GM12801 (cell line): ENCODE results near the gene GCH1.

Experiments used
- TF ChIP-seq, protein P1 (sequence below): IDR thresholded peaks from one replicate; pipeline ENCODE4 v1.5.1; 2011; ENCODE audit warnings: control low read depth; ENCODE audit not compliant: insufficient read length; ENCODE audit errors: extremely low read depth

GCH1 gene

DNA sequence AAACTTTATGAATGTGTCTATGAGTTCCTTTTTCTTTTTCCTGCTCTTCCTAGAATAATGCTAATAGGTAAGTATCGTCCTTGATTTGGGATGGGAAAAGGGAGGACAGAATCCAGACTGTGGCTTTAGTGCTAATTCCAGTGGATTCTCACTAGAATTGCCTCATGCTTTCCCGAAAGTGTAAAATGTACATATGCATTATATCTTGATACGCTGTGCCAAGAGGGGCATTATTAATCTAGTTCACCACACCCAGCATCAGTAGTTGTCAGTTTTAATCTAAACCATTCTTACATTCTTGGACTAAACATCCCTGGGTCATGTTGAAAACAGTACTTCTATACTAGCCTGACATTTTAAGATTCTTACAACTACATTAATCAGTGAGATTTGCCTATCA lies 49.3 kb downstream of the GCH1 start:
- TF ChIP-seq, protein P1, sequence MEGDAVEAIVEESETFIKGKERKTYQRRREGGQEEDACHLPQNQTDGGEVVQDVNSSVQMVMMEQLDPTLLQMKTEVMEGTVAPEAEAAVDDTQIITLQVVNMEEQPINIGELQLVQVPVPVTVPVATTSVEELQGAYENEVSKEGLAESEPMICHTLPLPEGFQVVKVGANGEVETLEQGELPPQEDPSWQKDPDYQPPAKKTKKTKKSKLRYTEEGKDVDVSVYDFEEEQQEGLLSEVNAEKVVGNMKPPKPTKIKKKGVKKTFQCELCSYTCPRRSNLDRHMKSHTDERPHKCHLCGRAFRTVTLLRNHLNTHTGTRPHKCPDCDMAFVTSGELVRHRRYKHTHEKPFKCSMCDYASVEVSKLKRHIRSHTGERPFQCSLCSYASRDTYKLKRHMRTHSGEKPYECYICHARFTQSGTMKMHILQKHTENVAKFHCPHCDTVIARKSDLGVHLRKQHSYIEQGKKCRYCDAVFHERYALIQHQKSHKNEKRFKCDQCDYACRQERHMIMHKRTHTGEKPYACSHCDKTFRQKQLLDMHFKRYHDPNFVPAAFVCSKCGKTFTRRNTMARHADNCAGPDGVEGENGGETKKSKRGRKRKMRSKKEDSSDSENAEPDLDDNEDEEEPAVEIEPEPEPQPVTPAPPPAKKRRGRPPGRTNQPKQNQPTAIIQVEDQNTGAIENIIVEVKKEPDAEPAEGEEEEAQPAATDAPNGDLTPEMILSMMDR, result no peak

- TF ChIP-seq, protein P1, result no peak
Observed at GRCh38 chr14:54852215-54852614, 50.4 kb downstream of the GCH1 start.

DNA sequence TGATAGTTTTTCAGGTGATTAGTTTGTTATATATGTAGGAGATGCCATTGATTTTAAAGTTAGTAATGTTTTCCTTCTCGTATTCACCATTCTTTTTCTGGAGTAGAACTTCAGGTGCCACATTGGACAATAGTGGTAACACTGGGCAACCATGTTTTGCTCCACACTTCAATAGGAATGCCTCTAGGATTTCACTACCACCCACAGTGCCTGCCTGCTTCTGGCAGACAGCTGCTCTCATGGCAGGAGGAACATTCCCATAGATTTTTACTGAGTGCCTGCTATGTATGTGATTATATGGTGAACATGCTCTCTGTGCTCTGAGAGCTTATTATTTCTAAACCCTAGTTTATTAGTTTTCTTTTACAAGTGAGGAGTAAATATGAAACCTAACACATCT lies 53.7 kb downstream of the GCH1 start:
- TF ChIP-seq, protein P1, result no peak

GRCh38 chr14:54845641-54846040 lies 57.0 kb downstream of the GCH1 start:
- TF ChIP-seq, protein P1, result no peak

DNA sequence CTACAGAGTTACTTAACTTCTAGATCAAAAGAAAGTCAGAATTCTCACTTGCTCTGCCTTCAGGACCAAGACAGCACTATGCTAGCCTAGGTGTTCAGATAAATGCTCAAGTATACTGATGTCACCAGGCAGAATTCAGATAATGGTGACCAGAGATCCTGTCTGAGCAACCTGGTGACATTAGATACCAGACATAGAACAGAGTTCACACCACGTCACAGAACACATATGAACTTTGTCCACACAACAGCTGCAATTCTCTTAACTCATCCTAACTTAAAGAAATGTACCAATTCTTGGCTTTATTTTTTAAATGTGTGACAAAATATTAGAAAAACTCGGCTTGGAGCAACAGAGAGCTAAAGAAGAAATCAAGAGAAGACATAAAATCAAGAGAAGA lies 58.1 kb downstream of the GCH1 start:
- TF ChIP-seq, protein P1, result no peak

- TF ChIP-seq, protein P1, result no peak
Observed at GRCh38 chr14:54840798-54841197, 61.8 kb downstream of the GCH1 start.

GRCh38 chr14:54840336-54840735 lies 62.3 kb downstream of the GCH1 start:
- TF ChIP-seq, protein P1, result no peak

- TF ChIP-seq, protein P1, result no peak
Observed at GRCh38 chr14:54839701-54840119, 62.9 kb downstream of the GCH1 start.
